ENCODE measurements around the gene RASSF1. TPM values are rescaled to one million over a fixed set of nuclear protein-coding genes. Genes with fewer than 3 reads are reported as not detected.

The RASSF1 gene
- total RNA-seq, 2 donors from 2014 or later, result 20.6 to 28.2 TPM

DNA sequence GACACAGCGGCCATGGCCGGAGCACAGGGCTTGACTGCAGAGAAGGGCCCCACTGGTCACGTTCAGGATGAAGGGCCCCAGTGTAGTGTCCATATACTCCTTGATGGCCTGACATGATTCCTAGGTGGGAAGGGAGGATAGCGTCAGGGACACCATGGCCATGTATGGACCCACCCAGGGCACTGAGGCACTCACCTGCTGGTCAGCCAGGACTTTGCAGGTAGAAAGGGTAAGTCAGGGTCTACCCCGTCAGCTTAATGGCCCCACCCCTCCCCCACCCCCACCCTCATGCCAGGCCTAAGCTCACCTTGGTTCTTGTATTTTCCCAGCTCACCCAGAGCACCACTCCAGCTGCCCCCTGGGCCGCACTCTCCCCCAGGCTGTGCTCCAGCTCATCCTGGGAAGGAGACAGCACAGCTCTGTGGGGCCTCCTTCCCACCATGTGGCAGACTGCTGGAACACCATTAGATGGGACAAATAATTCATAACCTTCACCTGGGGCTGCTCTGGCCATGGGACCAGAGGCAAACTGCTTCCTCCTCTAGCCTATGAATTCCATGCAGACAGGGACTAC lies 39.9 kb downstream of the RASSF1 start:
- intact Hi-C loops (cut with DNase I), result no loop called here
- H3K4me1 ChIP-seq, result peaks cover 15% of the 10 kb centered on the region
- H3K27me3 ChIP-seq, result no peaks in the 10 kb centered on the region
- no peak for DNase-seq
- peak overlapping the region; percentile 28 to 89 for H3K9ac ChIP-seq (ENCODE audit: low read depth in 2 of 2, low read length in 2 of 2)
- H3K27ac ChIP-seq, result peak overlapping the region; percentile 91
- H3K4me3 ChIP-seq, result peak overlapping the region; percentile 47
- H3K36me3 ChIP-seq, result no peaks in the 10 kb centered on the region
- TF ChIP-seq, protein P1, sequence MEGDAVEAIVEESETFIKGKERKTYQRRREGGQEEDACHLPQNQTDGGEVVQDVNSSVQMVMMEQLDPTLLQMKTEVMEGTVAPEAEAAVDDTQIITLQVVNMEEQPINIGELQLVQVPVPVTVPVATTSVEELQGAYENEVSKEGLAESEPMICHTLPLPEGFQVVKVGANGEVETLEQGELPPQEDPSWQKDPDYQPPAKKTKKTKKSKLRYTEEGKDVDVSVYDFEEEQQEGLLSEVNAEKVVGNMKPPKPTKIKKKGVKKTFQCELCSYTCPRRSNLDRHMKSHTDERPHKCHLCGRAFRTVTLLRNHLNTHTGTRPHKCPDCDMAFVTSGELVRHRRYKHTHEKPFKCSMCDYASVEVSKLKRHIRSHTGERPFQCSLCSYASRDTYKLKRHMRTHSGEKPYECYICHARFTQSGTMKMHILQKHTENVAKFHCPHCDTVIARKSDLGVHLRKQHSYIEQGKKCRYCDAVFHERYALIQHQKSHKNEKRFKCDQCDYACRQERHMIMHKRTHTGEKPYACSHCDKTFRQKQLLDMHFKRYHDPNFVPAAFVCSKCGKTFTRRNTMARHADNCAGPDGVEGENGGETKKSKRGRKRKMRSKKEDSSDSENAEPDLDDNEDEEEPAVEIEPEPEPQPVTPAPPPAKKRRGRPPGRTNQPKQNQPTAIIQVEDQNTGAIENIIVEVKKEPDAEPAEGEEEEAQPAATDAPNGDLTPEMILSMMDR (IDR thresholded peaks at IDR 0.05), result no peak
- H3K9me3 ChIP-seq, result no peaks in the 10 kb centered on the region

DNA sequence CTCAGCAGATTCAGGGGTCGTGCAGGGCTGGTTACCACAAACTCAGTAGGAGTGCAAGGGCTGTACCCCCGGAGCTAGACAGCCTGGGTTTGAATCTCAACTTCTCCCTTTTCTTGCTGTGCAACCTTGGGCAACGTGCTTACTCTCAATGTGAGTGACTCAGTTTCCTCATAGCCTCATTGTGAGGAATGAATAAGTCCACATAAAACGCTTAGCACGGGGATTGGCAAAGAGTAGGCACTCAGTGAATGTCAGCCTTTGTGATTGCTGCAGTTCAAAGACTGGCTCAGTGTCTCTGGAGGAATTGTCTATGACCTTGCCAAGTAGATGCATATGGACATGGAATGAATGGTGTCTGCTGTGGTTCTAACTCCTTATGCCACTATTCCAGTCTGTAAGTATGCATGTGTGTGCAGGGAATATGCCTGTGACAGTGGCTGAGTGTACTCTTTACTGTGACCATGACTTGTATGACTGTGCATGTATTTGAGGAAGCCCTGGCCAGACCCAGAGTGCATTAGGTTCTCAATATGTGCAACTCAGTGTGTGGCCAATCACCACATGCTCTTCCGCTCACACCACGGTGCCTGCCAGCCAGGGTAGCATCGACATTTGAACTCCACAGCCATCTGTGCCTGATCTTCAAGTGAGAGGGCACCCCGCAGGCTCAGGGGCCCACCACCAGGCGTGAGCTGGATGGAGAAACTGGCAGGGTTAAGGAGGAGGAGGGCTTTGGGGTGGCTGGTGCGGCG lies 40.5 kb downstream of the RASSF1 start:
- Histone ChIP-seq H3K27me3 (no peaks in the 10 kb centered on the region), H3K27ac (peak overlapping the region; percentile 91), H3K9me3 (no peaks in the 10 kb centered on the region), H3K9ac (ENCODE audit: low read depth in 2 of 2, low read length in 2 of 2) (peak overlapping the region; percentile 28 to 89), H3K36me3 (no peaks in the 10 kb centered on the region), H3K4me1 (peaks cover 15% of the 10 kb centered on the region), H3K4me3 (peak overlapping the region; percentile 47)
- peak; percentile 36 for DNase-seq
- TF ChIP-seq, protein P1 (IDR thresholded peaks at IDR 0.05), result no peak
- intact Hi-C loops (cut with DNase I), result no loop called here

DNA sequence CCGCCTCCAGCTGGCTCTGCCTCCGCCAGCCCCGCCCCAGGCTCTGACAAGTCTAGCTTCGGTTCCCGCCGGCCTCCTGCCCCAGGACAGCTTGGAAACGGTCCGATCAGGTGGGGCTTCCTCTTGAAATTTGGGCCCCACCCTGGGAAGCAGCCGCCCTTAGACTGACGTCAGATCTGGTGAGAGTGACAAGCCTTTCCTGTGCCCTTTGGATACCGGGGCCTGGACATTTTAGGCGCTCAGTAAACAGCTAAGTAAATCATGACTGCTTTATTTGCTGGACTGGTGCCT lies 41.1 kb downstream of the RASSF1 start:
- H3K27ac ChIP-seq, result peak overlapping the region; percentile 91
- no peaks in the 10 kb centered on the region for H3K9me3 ChIP-seq
- peak overlapping the region; percentile 47 for H3K4me3 ChIP-seq
- no peaks in the 10 kb centered on the region for H3K36me3 ChIP-seq
- no peak for DNase-seq
- peaks cover 15% of the 10 kb centered on the region for H3K4me1 ChIP-seq
- no peaks in the 10 kb centered on the region for H3K27me3 ChIP-seq
- H3K9ac ChIP-seq (ENCODE audit: low read depth in 2 of 2, low read length in 2 of 2), result peak overlapping the region; percentile 5 to 89
- TF ChIP-seq, protein P1 (IDR thresholded peaks at IDR 0.05), result no peak
- intact Hi-C loops (cut with DNase I), result no loop called here

DNA sequence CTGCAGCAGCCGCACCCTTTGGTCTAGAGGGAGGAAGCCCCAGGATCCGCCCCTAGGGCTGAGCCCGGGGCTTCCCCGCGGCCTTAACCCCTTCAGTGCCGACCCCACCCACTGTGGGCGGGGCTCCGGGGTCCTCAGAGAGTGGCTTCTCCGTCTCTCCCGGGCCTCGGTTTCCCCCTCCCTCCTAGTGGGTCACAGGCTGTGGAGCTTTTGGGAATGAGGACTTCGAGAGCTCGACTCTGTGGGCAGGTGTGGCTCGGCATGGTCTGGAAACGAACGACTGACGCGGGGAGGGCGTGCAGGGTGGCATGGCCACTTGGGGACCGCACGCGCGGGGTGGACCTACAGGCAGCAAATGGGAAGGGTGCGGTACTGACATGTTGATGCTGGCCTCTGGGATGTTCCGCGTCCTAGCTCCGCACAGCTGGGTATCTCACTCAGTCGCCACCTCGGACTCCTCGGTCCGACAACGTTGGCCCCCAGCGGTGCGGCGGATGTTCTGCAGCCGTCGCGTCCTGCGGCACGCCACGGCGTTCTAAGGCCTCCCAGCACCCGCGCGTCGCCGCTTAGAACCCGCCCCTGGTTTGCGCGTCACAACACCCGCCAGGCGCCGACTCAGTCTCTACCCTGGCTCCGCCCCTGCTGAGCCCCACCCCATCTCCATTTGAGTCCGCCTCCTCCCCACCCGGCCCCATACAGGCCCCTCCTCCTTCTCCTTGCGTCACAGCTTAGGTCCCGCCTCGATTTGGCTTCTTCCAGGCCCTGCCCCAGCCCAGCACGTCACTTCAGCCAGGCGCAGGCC lies 41.6 kb downstream of the RASSF1 start, which contains the start of the genes HYAL3 and NAA80:
HYAL3 (minus strand) TSS at position 570 of the 802 bp plus-strand sequence. CDS start 3,803 bp downstream, outside the sequence.
NAA80 (minus strand) TSS at position 570 of the 802 bp plus-strand sequence. CDS start 1,942 bp downstream, outside the sequence.
- TF ChIP-seq, protein P1 (IDR thresholded peaks at IDR 0.05), result peak; percentile 25
- intact Hi-C loops (cut with DNase I), result no loop called here
- DNase-seq, result peak; percentile 100
- Histone ChIP-seq H3K4me1 (peaks cover 15% of the 10 kb centered on the region), H3K27ac (peak within 1 kb of the TSS; percentile 91), H3K4me3 (peak within 1 kb of the TSS; percentile 47), H3K27me3 (no peaks in the 10 kb centered on the region), H3K9me3 (no peaks in the 10 kb centered on the region), H3K9ac (ENCODE audit: low read depth in 2 of 2, low read length in 2 of 2) (peak within 1 kb of the TSS; percentile 91 to 97), H3K36me3 (no peaks in the 10 kb centered on the region)
